Measurements from ENCODE around the gene CAMKK2.
"Not testable (repeated sequence)": the region's sequence is repeated elsewhere in the genome, so short reads cannot be mapped to it uniquely, and the experiment has no call there.

Gene CAMKK2

GRCh38 chr12:121296618-121297434 lies at the start of gene CAMKK2:
Gene CAMKK2, minus strand, starts transcription at chr12:121296709. Its CDS starts 22,183 bp downstream, at chr12:121274526.
- peak; percentile 85 for DNase-seq

DNA sequence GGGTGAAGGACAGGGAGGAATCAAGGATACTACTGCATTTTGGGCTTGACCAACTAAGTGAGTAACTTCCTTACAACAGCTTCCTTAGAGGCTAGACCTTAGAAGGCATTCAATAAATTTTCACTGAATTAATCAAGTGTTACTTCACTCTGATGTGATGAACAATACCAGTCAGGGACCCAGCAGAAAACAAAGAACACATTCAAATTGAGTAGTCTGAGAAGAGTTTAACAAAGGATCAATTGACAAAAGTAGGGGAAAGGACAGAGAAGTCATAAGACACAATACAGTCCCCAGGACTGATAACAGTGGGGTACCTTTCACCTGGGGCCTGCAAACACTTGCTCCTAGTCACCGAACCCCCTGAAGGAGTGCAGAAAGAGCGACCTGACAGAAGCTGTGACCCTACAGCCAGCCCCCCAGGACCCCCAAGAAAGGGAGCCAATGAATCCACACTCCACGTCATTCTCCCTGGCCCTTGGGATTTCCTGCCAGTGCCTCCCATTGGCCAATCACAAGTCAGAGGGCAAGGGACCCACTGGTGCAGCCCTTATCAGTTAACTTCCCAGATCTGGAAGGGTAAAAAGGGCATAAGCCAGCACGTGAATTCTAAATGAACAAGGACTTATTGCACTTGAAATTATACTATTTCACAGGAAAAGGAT lies 48.8 kb upstream of the CAMKK2 start:
- no peak for DNase-seq

- DNase-seq = no peak
These were observed 48.0 kb upstream of the CAMKK2 start for GRCh38 chr12:121344506-121344905.

DNA sequence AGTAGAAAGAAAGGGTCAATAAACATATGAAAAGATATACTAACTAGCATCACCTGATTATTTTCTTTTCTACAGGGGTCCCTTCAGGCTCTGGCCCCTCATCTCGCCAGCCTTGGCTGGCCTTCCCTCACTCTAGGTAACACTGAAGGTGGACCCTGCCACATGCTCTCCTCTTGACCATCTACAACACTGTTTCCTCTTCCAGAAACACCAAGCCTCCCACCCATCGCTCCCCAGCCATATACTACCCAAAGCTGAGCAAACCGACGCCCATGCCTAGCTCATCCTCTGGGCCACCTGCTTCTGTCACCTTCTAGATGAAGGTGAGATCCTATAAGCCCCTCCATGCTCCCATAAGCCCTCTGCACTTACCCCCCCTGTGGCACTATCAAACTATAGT lies 40.9 kb upstream of the CAMKK2 start:
- DNase-seq = no peak

GRCh38 chr12:121334513-121335343 lies 38.2 kb upstream of the CAMKK2 start:
- DNase-seq = no peak

DNA sequence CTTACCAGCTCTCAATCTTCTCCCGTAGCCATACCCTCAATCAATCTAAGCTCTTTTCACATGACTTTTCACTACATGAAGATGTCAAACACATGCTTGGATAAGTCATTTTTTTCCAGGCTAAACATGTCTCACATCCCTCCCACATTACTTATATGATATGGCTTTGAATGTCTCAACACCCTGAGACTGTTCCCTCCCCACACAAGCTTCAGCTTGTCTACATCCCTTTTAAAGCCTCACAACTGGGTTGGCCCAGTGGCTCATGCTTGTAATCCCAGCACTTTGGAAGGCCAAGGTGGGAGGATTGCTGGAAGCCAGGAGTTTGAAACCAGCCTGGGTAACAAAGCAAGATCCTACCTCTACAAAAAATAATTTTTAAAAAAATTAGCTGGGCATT lies 37.2 kb upstream of the CAMKK2 start:
- no peak for DNase-seq

DNA sequence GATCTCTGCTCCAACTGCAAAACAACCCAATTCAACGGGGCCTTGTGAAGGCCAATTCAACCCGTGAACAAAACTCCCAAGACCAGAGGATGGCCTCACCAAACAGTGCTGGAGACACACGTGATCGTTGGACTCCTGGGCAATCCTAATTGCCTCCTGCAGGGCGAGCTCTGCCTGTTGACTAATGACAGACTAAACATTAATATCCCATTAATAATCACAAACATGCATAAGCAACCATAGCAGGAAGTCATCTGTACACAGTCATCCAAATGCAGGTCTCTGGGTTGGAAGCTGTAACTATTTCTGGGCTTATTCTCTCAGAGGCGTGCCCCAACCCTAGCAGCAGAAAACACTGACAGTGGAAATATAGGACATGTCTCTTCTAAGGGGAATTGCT lies 34.7 kb upstream of the CAMKK2 start:
- no peak for DNase-seq

DNA sequence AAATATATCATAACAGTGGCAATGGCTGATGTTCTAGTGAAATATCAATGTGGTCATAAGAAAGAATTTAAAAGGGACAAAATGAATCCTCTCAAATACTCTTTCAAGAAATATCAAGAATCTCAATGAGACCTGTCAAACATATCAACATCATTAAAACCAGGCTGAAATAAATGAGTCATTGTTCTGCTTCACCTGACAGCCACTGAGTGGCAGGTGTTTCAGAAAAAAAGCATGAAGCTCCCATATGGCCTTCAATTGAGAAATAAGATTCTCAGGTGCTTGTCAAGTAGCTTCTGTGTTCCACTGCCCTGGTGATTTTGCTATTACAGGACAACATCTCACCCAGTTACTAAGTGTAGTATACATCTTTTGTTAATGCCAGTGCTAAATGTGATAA lies 34.2 kb upstream of the CAMKK2 start:
- DNase-seq = no peak

- no peak for DNase-seq
These were observed 33.7 kb upstream of the CAMKK2 start for GRCh38 chr12:121330195-121330594.

GRCh38 chr12:121328620-121329019 lies 32.1 kb upstream of the CAMKK2 start:
- no peak for DNase-seq

DNA sequence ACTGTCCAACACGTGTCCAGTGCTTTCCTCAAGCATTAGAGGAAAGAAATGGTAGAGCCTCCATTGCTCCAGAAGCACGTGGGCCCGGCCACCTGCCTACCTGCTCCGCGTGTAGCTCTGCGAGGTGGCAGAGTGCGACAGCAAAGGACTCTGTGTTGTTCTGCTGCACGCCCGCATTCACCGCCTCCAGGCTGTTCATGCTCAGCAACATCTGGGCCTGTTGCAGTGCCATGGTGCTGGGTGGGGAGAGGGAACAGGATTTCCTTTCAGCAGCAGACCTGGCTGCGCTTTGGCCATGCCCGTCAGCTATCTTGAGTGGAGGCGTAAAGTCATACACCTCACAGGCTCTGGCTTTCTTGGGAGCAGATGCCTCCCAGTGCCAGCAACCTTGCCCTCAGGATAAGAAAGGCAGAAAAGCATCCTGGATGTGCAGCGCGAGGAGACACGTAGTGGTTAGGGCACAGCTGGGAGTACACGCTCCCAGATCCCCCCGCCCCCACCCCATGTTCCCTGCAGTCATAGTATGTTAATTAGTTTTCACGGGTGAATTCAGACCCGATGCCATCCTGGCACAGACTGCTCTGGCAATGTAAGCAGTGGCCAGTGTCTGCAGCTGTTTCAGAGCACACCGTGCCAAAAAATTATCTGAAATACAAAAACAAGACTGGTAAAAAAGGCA lies 30.6 kb upstream of the CAMKK2 start:
- DNase-seq = no peak

- DNase-seq = no peak
These were observed 29.4 kb upstream of the CAMKK2 start for GRCh38 chr12:121325922-121326396.

- no peak for DNase-seq
These were observed 27.4 kb upstream of the CAMKK2 start for GRCh38 chr12:121323908-121324307.

GRCh38 chr12:121318121-121318520 lies 21.6 kb upstream of the CAMKK2 start:
- no peak for DNase-seq

GRCh38 chr12:121314431-121314830 lies 17.9 kb upstream of the CAMKK2 start:
- no peak for DNase-seq

DNA sequence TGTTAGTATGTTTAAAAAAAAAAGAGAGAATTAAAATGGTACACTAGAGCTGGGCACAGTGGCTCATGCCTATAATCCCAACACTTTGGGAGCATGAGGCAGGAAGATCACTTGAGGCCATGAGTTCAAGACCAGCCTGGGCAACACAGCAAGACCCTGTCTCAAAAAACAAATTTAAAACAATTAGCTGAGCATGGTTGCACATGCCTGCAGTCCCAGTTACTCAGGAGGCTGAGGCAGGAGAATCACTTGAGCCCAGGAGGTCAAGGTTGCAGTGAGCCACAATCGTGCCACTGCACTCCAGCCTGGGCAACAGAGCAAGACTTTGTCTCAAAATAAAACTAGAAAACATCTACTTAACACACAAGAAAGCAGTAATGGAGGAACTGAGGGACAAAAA lies 13.7 kb upstream of the CAMKK2 start:
- not testable (repeated sequence) for DNase-seq

- not testable (repeated sequence) for DNase-seq
These were observed 10.9 kb upstream of the CAMKK2 start for GRCh38 chr12:121307397-121307796.

- no peak for DNase-seq
These were observed 7.8 kb upstream of the CAMKK2 start for GRCh38 chr12:121304306-121304705.

GRCh38 chr12:121301876-121302275 lies 5.4 kb upstream of the CAMKK2 start:
- DNase-seq = no peak

DNA sequence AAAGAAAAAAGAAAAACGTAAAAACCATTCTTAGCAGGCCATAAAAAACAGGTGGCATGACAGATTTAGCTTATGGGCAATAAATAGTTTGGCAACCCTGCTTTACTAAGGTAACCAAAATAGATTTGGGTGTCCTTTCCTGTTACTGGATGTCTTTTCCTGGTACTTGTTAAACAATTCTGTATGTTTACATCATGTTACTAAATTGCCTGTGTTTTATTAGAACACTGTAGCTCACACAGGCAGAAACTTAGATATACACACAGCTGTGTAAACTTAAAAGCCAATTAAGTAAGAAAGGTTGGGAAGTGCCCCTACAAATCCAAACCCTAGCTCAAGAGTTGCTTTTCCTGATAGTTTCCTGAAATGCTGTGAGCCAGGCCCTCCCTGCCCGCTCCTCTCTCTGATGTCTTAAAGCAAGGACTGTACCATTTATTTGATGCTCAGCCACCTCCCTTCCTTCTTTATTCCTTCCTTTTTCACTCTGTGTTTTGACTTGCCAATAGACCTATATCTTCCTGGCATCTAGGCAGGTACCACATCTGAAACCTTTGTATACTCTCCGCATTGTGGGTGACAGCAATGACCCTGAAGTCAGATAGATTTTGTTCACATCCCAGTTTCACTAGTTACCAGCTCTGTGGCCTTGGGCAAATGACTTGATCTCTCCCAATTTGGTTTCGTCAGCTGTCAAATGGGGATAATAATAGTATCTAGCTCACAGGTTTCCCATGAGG lies 3.7 kb upstream of the CAMKK2 start:
- DNase-seq = no peak

DNA sequence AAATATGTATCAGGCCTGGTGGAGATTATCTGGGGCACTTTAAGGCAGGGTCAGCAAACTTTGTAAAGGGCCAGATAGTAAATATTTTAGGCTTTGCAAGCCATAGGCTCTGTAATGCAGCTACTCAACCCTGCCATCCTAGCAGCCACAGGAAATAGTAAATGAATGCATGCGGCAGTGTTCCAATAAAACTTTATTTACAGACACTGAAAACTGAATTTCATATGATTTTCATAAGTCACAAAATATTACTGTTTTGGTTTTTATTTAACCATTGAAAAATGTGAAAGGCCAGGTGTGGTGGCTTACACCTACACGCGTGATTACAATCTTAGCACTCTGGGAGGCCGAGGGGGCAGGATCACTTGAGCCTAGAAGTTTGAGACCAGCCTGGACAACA lies 3.2 kb upstream of the CAMKK2 start:
- no peak for DNase-seq

- DNase-seq = not testable (repeated sequence)
These were observed 1.9 kb upstream of the CAMKK2 start for GRCh38 chr12:121298411-121298810.

Measured in activated effector memory CD4-positive, alpha-beta T cell treated with Interleukin-2 at 50 U/mL for 16 hours (primary cell).